ENCODE measurements around the gene PRDM13.

PRDM13 gene

GRCh38 chr6:99604166-99605073 is 2.2 kb upstream of the PRDM13 start:
- TF ChIP-seq ZNF274 (IDR thresholded peaks at IDR 0.05; ENCODE audit: low read depth, low read length) (no peak), SUZ12 (IDR thresholded peaks at IDR 0.05; ENCODE audit: extremely low read depth, insufficient read depth, insufficient read length) (no peak), YY1 (IDR thresholded peaks at IDR 0.05; ENCODE audit: insufficient read depth, insufficient read length) (no peak)
- H3K9ac ChIP-seq (ENCODE audit: insufficient read length, low read depth) = no peak overlapping the region
- DNase-seq (ENCODE audit: low read depth, low spot score) = no peak
- H3K27me3 ChIP-seq (ENCODE audit: insufficient read depth, insufficient read length) = peaks cover 100% of the 10 kb centered on the region
- H3K9me3 ChIP-seq (ENCODE audit: insufficient read depth, low read length) = no peaks in the 10 kb centered on the region
- H3K4me3 ChIP-seq (ENCODE audit: insufficient read length, low read depth) = no peak overlapping the region
- no peaks in the 10 kb centered on the region for H3K36me3 ChIP-seq (ENCODE audit: insufficient read depth, insufficient read length, low read length)
- H3K4me1 ChIP-seq (ENCODE audit: insufficient read depth, insufficient read length) = peaks cover 11% of the 10 kb centered on the region

GRCh38 chr6:99605074-99605734 is 1.4 kb upstream of the PRDM13 start:
- TF ChIP-seq YY1 (IDR thresholded peaks at IDR 0.05; ENCODE audit: insufficient read depth, insufficient read length) (no peak), SUZ12 (IDR thresholded peaks at IDR 0.05; ENCODE audit: extremely low read depth, insufficient read depth, insufficient read length) (no peak), ZNF274 (IDR thresholded peaks at IDR 0.05; ENCODE audit: low read depth, low read length) (no peak)
- Histone ChIP-seq H3K4me3 (ENCODE audit: insufficient read length, low read depth) (no peak overlapping the region), H3K27me3 (ENCODE audit: insufficient read depth, insufficient read length) (peaks cover 100% of the 10 kb centered on the region), H3K36me3 (ENCODE audit: insufficient read depth, insufficient read length, low read length) (no peaks in the 10 kb centered on the region), H3K9me3 (ENCODE audit: insufficient read depth, low read length) (no peaks in the 10 kb centered on the region), H3K4me1 (ENCODE audit: insufficient read depth, insufficient read length) (peaks cover 11% of the 10 kb centered on the region), H3K9ac (ENCODE audit: insufficient read length, low read depth) (no peak overlapping the region)
- DNase-seq (ENCODE audit: low read depth, low spot score) = no peak

- H3K4me1 ChIP-seq (ENCODE audit: insufficient read depth, insufficient read length) = peaks cover 11% of the 10 kb centered on the region
- H3K9me3 ChIP-seq (ENCODE audit: insufficient read depth, low read length) = no peaks in the 10 kb centered on the region
- no peak overlapping the region for H3K9ac ChIP-seq (ENCODE audit: insufficient read length, low read depth)
- TF ChIP-seq SUZ12 (IDR thresholded peaks at IDR 0.05; ENCODE audit: extremely low read depth, insufficient read depth, insufficient read length) (no peak), ZNF274 (IDR thresholded peaks at IDR 0.05; ENCODE audit: low read depth, low read length) (no peak), YY1 (IDR thresholded peaks at IDR 0.05; ENCODE audit: insufficient read depth, insufficient read length) (no peak)
- DNase-seq (ENCODE audit: low read depth, low spot score) = no peak
- H3K4me3 ChIP-seq (ENCODE audit: insufficient read length, low read depth) = no peak overlapping the region
- no peaks in the 10 kb centered on the region for H3K36me3 ChIP-seq (ENCODE audit: insufficient read depth, insufficient read length, low read length)
- peaks cover 100% of the 10 kb centered on the region for H3K27me3 ChIP-seq (ENCODE audit: insufficient read depth, insufficient read length)
These were observed 550 bp upstream of the PRDM13 start for GRCh38 chr6:99605911-99606655.

- no peak for TF ChIP-seq ZNF274 (IDR thresholded peaks at IDR 0.05; ENCODE audit: low read depth, low read length)
- no peak for TF ChIP-seq SUZ12 (IDR thresholded peaks at IDR 0.05; ENCODE audit: extremely low read depth, insufficient read depth, insufficient read length)
- TF ChIP-seq YY1 (IDR thresholded peaks at IDR 0.05; ENCODE audit: insufficient read depth, insufficient read length) = no peak
- H3K4me1 ChIP-seq (ENCODE audit: insufficient read depth, insufficient read length) = peaks cover 11% of the 10 kb centered on the region
- peaks cover 100% of the 10 kb centered on the region for H3K27me3 ChIP-seq (ENCODE audit: insufficient read depth, insufficient read length)
- no peak for DNase-seq (ENCODE audit: low read depth, low spot score)
- H3K9me3 ChIP-seq (ENCODE audit: insufficient read depth, low read length) = no peaks in the 10 kb centered on the region
- H3K9ac ChIP-seq (ENCODE audit: insufficient read length, low read depth) = no peak overlapping the region
- no peaks in the 10 kb centered on the region for H3K36me3 ChIP-seq (ENCODE audit: insufficient read depth, insufficient read length, low read length)
- H3K4me3 ChIP-seq (ENCODE audit: insufficient read length, low read depth) = no peak overlapping the region
These were observed 893 bp downstream of the PRDM13 start for GRCh38 chr6:99607416-99608036.

GRCh38 chr6:99608059-99608885 is 1.6 kb downstream of the PRDM13 start:
- DNase-seq (ENCODE audit: low read depth, low spot score) = no peak
- H3K4me1 ChIP-seq (ENCODE audit: insufficient read depth, insufficient read length) = peaks cover 13% of the 10 kb centered on the region
- H3K4me3 ChIP-seq (ENCODE audit: insufficient read length, low read depth) = no peak overlapping the region
- no peak overlapping the region for H3K9ac ChIP-seq (ENCODE audit: insufficient read length, low read depth)
- H3K36me3 ChIP-seq (ENCODE audit: insufficient read depth, insufficient read length, low read length) = no peaks in the 10 kb centered on the region
- no peak for TF ChIP-seq YY1 (IDR thresholded peaks at IDR 0.05; ENCODE audit: insufficient read depth, insufficient read length)
- TF ChIP-seq SUZ12 (IDR thresholded peaks at IDR 0.05; ENCODE audit: extremely low read depth, insufficient read depth, insufficient read length) = peak; percentile 24
- H3K27me3 ChIP-seq (ENCODE audit: insufficient read depth, insufficient read length) = peaks cover 100% of the 10 kb centered on the region
- no peaks in the 10 kb centered on the region for H3K9me3 ChIP-seq (ENCODE audit: insufficient read depth, low read length)

GRCh38 chr6:99608886-99609482 is 2.4 kb downstream of the PRDM13 start:
- no peaks in the 10 kb centered on the region for H3K9me3 ChIP-seq (ENCODE audit: insufficient read depth, low read length)
- no peak for DNase-seq (ENCODE audit: low read depth, low spot score)
- H3K36me3 ChIP-seq (ENCODE audit: insufficient read depth, insufficient read length, low read length) = no peaks in the 10 kb centered on the region
- peaks cover 13% of the 10 kb centered on the region for H3K4me1 ChIP-seq (ENCODE audit: insufficient read depth, insufficient read length)
- H3K9ac ChIP-seq (ENCODE audit: insufficient read length, low read depth) = no peak overlapping the region
- H3K4me3 ChIP-seq (ENCODE audit: insufficient read length, low read depth) = no peak overlapping the region
- peaks cover 98% of the 10 kb centered on the region for H3K27me3 ChIP-seq (ENCODE audit: insufficient read depth, insufficient read length)
- TF ChIP-seq SUZ12 (IDR thresholded peaks at IDR 0.05; ENCODE audit: extremely low read depth, insufficient read depth, insufficient read length) (no peak), YY1 (IDR thresholded peaks at IDR 0.05; ENCODE audit: insufficient read depth, insufficient read length) (no peak), ZNF274 (IDR thresholded peaks at IDR 0.05; ENCODE audit: low read depth, low read length) (no peak)

Measured in NT2/D1 (cell line).